ENCODE measurements around the gene DPP10. TPM values are rescaled to one million over a fixed set of nuclear protein-coding genes. Genes with fewer than 3 reads are reported as not detected.

DPP10 gene
- total RNA-seq, 1 experiment from 2014 or later = not detected

DNA sequence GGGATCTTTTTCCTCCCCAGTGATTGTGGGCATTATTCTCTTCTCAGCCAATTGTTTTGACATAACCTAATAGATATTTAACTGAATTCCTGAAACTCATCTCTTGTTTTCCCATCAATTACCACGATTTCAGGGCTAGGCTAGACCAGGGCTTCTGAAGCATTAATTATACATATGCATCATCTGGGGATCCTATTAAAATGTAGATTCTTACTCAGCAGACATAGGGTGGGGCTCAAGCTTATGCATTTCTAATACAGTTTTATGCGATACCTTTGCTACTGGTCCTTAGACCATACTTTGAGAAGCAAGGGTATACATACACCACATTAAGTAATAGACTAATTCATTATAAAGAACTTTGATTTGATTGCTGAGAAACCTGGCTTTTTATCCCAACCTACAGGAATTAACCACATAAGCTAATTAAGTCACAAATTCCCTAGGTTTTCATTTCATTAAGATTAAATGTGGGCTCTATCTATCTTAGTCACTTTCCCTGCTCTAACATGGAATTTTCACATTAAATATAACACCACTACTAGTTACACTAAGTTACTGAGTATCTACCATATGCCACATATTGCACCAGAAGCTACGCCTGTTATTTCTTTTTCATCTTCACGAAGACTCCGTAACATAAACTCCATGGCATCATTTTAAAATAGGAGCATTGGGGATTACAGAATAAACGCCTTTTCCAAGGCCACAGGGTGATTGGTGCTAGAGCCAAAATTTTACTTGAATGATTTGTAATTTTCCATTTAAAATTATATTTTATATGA, 417.5 kb downstream of the DPP10 start:
- no peak overlapping the region for H3K4me3 ChIP-seq

DNA sequence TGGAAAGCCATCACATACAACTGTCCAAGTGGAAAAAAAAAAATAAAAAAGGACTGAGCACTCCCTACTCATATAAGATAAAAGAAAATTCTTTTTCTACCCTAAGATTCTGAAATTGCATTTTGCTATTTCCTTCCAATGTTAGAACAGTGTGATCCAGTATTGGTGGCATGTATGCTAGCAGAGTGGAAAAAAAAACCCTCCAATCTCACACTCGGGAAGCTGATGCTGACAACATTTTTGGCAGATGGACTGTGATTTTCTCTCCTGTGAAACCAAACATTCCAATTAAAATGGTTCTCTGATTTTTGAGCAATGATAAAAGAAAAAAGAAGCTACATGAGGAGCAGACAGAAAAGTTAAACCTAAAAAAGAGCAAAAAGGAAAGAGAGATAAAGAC, 419.8 kb downstream of the DPP10 start:
- no peak overlapping the region for H3K27ac ChIP-seq
- H3K27me3 ChIP-seq (replicated peaks) = no peaks in the 10 kb centered on the region
- no peak overlapping the region for H3K4me3 ChIP-seq
- no peak for DNase-seq (ENCODE audit: low read depth in 1 of 2, low spot score in 2 of 2)
- H3K36me3 ChIP-seq = no peaks in the 10 kb centered on the region
- no peaks in the 10 kb centered on the region for H3K4me1 ChIP-seq (replicated peaks)
- no peaks in the 10 kb centered on the region for H3K9me3 ChIP-seq (replicated peaks)

More for the DNA sequence above, 417.5 kb downstream of the DPP10 start:
- Histone ChIP-seq H3K9me3 (replicated peaks) (no peaks in the 10 kb centered on the region), H3K36me3 (no peaks in the 10 kb centered on the region), H3K27ac (no peak overlapping the region), H3K27me3 (replicated peaks) (no peaks in the 10 kb centered on the region), H3K4me1 (replicated peaks) (no peaks in the 10 kb centered on the region)
- DNase-seq (ENCODE audit: low read depth in 1 of 2, low spot score in 2 of 2) = no peak

DNA sequence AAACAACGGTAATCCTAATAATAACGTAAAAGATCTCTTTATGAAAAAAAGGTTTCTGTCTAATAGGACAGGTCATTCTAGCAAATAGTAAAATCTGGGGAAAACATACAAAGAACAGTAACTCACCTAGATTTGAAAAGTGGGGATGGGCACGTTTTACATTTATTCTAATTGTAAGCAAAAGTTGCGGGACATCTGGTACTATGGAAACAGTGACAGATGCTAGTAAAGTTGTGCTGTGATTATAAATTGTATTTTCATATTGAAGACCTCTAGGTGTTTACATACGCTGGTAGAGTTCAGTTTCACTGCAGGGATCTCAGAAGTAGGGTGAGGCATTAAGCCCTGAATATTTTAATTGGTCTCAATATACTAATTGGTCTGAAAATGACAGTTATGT, 422.5 kb downstream of the DPP10 start:
- H3K36me3 ChIP-seq = no peaks in the 10 kb centered on the region
- DNase-seq (ENCODE audit: low read depth in 1 of 2, low spot score in 2 of 2) = no peak
- no peak overlapping the region for H3K4me3 ChIP-seq
- no peak overlapping the region for H3K27ac ChIP-seq
- no peaks in the 10 kb centered on the region for H3K9me3 ChIP-seq (replicated peaks)
- no peaks in the 10 kb centered on the region for H3K4me1 ChIP-seq (replicated peaks)
- no peaks in the 10 kb centered on the region for H3K27me3 ChIP-seq (replicated peaks)

DNA sequence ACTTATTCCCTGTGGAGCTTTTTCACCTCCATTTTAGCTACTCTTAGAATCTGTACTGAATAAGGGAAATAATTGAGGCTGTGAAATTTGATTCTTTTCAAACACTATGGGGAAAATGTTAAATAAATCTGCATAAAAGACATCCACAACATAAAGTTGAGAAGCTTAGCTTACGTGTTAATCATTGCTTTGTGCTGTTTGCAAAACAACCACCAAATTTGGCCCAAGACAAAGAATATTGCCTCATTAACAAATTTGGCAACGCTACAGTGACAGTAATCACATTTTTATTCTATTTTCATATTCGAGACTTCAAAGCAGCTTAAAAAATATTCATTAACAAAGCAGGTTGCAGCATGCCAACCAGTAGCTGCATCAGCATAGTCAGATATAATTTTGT, 437.6 kb downstream of the DPP10 start:
- Histone ChIP-seq H3K27me3 (replicated peaks) (no peaks in the 10 kb centered on the region), H3K4me1 (replicated peaks) (no peaks in the 10 kb centered on the region), H3K9me3 (replicated peaks) (no peaks in the 10 kb centered on the region), H3K4me3 (no peak overlapping the region), H3K36me3 (no peaks in the 10 kb centered on the region), H3K27ac (no peak overlapping the region)
- no peak for DNase-seq (ENCODE audit: low read depth in 1 of 2, low spot score in 2 of 2)

DNA sequence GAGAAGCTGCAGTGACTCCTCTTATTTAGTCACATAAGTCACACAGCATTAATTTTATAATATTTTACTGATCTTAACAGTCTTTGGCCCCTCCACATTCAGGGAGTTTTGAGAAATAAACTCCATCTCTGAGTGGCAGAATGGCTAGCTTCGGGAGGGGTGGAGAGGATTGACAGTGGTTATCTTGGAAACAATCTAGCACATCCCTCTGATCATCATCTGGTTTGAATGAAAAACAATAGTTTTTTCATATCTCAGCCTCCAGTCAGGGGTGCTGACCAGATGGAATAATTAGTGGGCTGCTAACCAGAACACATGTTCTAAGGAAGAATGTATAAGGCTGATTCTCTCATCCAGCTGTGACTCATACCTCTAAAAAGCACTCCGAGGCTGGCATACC, 477.5 kb downstream of the DPP10 start:
- no peaks in the 10 kb centered on the region for H3K9me3 ChIP-seq (replicated peaks)

DNA sequence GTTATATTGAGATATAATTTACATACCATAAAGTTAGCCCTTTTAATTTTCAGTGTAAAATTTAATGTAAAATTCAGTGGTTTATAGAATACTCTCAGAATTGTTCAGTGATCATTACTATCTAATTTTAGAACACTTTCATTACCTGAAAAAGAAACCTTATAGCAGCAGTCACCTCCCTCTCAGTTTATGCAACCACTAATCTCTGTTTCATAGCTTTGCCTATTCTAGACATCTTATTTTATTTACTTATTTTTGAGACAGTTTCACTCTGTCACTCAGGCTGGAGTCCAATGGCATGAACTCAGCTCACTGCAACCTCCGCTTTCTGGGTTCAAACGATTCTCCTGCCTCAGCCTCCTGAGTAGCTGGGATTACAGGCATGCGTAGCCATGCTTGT, 479.6 kb downstream of the DPP10 start:
- DNase-seq (ENCODE audit: low read depth in 1 of 2, low spot score in 2 of 2) = no peak
- no peaks in the 10 kb centered on the region for H3K4me1 ChIP-seq (replicated peaks)
- no peaks in the 10 kb centered on the region for H3K27me3 ChIP-seq (replicated peaks)
- no peaks in the 10 kb centered on the region for H3K36me3 ChIP-seq
- no peak overlapping the region for H3K27ac ChIP-seq
- no peak overlapping the region for H3K4me3 ChIP-seq
- H3K9me3 ChIP-seq (replicated peaks) = no peaks in the 10 kb centered on the region

More for the DNA sequence above, 477.5 kb downstream of the DPP10 start:
- H3K4me3 ChIP-seq = no peak overlapping the region
- H3K27me3 ChIP-seq (replicated peaks) = no peaks in the 10 kb centered on the region
- no peak overlapping the region for H3K27ac ChIP-seq
- H3K36me3 ChIP-seq = no peaks in the 10 kb centered on the region
- DNase-seq (ENCODE audit: low read depth in 1 of 2, low spot score in 2 of 2) = no peak
- H3K4me1 ChIP-seq (replicated peaks) = no peaks in the 10 kb centered on the region

DNA sequence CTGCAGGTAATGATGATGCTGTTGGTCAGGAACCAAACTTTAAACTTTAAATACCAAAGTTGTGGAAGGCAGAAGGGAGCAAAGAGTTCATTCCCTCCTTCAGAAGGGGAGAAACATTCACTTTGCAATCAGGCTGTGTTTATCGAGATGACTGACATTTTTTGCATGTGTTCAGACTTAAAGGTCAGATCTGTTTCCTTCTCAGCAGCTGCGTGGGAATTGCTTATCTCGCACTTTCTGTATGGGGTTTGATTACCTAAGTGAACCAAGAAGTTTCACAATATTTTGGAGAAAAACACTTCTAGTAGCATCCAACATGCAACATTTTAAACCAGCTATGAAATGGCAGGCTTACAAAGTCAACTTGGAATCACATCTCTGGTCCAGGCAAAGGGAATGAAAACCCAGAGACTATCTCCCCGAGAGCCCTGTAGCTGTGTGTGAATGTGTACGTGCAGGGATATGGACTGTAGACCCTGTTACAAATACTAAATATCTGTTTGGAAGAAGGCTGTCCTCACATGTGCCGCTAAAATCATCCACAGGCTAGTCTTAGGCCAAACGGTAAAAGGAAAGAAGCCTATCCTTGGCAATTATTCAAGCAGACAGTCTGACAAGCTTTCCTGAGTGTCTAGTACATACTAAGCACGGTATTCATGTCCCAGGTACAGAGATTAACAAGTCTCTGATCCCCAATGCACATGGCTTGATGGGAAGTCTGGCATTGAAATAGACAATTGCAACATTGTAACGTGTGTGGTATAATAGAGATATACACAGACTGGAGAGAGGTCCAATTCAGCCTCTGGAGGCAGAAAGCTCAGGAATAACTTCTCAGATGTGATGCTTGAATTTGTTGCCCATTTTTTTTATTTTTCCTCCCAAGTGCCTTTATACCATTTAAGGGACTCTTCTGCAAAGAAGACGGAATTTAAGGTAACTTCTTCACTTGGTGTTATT, 483.1 kb downstream of the DPP10 start:
- no peaks in the 10 kb centered on the region for H3K27me3 ChIP-seq (replicated peaks)
- no peak for DNase-seq (ENCODE audit: low read depth in 1 of 2, low spot score in 2 of 2)

DNA sequence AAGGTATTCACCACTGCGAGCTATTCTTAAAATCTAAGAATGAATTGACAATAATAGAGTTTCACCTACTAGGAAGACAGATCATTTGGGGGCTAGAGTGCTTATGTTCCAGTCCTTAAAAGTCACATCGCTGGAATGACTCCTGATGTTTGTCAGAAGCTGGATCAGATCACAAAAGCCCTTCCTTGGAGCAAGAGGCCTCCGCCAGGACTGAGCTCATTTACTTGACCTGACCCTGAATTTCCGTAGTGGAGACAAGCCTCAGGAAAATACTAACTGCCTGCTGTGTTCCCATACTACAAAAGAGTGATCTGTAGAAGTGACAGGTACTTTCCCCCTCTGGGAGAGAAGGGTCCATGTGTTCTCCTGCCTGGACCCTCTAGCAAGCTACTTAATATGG, 483.9 kb downstream of the DPP10 start:
- H3K27ac ChIP-seq = no peak overlapping the region
- no peaks in the 10 kb centered on the region for H3K36me3 ChIP-seq
- no peaks in the 10 kb centered on the region for H3K9me3 ChIP-seq (replicated peaks)
- DNase-seq (ENCODE audit: low read depth in 1 of 2, low spot score in 2 of 2) = no peak
- H3K4me3 ChIP-seq = no peak overlapping the region
- H3K4me1 ChIP-seq (replicated peaks) = no peaks in the 10 kb centered on the region
- H3K27me3 ChIP-seq (replicated peaks) = no peaks in the 10 kb centered on the region

More for the DNA sequence above, 483.1 kb downstream of the DPP10 start:
- no peak overlapping the region for H3K27ac ChIP-seq
- no peaks in the 10 kb centered on the region for H3K36me3 ChIP-seq
- no peaks in the 10 kb centered on the region for H3K9me3 ChIP-seq (replicated peaks)
- H3K4me3 ChIP-seq = no peak overlapping the region
- no peaks in the 10 kb centered on the region for H3K4me1 ChIP-seq (replicated peaks)

DNA sequence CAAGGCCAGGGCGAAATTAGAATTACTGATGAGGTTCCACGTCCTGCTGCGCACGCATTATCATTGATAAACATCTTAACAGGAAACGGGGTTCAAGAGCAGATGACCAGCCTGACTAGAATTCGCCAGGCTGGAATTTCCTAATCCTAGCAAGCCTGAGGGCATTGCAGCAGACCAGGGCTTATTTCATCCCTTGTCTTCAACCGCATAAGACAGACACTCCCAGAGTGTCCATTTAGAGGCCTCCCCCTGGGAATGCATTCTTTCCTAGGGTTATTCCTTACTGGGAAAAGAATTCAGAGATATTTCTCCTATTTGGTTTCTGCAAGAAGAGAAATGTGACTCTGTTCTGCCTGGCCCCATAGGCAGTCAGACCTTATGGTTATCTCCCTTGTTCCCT, 486.8 kb downstream of the DPP10 start:
- Histone ChIP-seq H3K27me3 (replicated peaks) (no peaks in the 10 kb centered on the region), H3K27ac (no peak overlapping the region), H3K36me3 (no peaks in the 10 kb centered on the region), H3K9me3 (replicated peaks) (no peaks in the 10 kb centered on the region), H3K4me1 (replicated peaks) (no peaks in the 10 kb centered on the region), H3K4me3 (no peak overlapping the region)
- no peak for DNase-seq (ENCODE audit: low read depth in 1 of 2, low spot score in 2 of 2)

DNA sequence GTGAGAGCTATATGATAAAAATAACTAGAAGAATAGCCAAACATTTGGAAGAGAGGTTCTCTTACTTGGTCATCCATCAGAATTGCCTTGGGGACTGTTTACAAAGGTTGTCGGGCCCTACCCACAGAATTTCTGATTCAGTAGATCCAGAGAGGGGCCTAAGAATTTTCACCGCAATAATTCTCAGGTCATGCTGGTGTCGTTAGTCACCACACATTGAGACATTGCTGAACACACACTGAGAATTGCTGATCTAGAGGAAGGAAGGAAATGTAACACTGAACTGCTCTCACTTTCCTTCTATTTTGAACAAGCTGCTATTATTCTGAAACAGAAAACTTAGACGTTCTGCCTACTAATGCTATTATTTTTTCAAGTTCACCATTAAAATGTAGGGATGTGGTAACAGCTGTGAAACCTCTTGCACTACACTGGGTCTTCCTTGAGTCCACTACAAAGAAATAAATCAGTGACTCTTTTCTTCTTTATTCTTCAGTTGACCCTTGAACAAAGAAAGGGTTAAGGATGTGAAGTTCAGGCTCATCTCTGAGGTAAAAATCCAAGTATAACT, 491.3 kb downstream of the DPP10 start:
- no peaks in the 10 kb centered on the region for H3K4me1 ChIP-seq (replicated peaks)
- H3K36me3 ChIP-seq = no peaks in the 10 kb centered on the region
- no peak overlapping the region for H3K4me3 ChIP-seq
- H3K27me3 ChIP-seq (replicated peaks) = no peaks in the 10 kb centered on the region
- no peak overlapping the region for H3K27ac ChIP-seq
- no peak for DNase-seq (ENCODE audit: low read depth in 1 of 2, low spot score in 2 of 2)
- H3K9me3 ChIP-seq (replicated peaks) = no peaks in the 10 kb centered on the region

DNA sequence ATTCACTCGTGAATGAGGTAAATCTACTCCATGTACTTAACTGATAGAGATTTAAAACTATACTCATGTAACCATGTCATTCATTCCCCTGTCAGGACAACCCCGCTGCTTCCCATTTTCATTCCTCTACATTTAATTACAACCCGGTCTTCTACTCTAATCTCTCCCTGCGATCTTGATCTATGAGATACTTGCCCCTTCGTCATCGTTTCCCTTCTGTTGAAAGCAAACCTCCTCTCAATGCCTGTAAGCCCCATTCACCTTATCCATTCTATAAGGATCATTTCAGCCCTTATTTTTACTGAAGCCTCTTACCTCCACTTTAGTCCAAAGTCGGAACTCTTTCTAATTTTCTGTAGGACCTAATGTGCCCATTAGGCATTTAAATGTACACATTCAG, 492.6 kb downstream of the DPP10 start:
- no peaks in the 10 kb centered on the region for H3K4me1 ChIP-seq (replicated peaks)
- no peaks in the 10 kb centered on the region for H3K9me3 ChIP-seq (replicated peaks)
- no peak overlapping the region for H3K4me3 ChIP-seq
- no peak for DNase-seq (ENCODE audit: low read depth in 1 of 2, low spot score in 2 of 2)
- H3K27me3 ChIP-seq (replicated peaks) = no peaks in the 10 kb centered on the region
- no peaks in the 10 kb centered on the region for H3K36me3 ChIP-seq
- H3K27ac ChIP-seq = no peak overlapping the region

DNA sequence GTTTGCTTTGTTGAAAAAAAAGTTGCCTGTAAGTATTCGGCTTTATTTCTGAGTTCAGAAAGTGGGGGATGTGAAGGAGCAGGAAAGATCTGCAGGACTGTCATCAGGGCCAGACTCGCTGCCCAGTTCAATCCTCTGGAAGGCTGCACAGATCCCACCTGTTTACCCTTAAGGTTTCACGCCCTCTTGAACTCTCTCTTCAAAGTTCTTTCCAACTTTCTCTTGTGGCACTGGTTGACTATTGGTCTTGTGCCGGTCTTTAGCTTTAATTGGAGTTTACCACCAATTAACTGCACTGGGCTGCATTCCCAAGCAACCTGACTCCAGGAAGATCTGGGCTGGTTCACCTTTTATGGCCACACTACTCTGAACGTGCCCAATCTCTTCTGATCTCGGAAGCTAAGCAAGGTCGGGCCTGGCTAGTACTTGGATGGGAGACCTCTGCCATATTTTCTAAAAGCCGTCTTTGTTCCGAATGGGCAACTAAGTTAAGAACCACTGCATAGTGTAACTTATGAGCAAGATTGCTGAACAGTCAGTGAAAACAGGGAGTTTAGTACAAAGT, 495.0 kb downstream of the DPP10 start:
- H3K4me1 ChIP-seq (replicated peaks) = no peaks in the 10 kb centered on the region
- H3K9me3 ChIP-seq (replicated peaks) = no peaks in the 10 kb centered on the region
- DNase-seq (ENCODE audit: low read depth in 1 of 2, low spot score in 2 of 2) = no peak
- no peak overlapping the region for H3K27ac ChIP-seq
- no peak overlapping the region for H3K4me3 ChIP-seq
- no peaks in the 10 kb centered on the region for H3K27me3 ChIP-seq (replicated peaks)
- H3K36me3 ChIP-seq = no peaks in the 10 kb centered on the region

DNA sequence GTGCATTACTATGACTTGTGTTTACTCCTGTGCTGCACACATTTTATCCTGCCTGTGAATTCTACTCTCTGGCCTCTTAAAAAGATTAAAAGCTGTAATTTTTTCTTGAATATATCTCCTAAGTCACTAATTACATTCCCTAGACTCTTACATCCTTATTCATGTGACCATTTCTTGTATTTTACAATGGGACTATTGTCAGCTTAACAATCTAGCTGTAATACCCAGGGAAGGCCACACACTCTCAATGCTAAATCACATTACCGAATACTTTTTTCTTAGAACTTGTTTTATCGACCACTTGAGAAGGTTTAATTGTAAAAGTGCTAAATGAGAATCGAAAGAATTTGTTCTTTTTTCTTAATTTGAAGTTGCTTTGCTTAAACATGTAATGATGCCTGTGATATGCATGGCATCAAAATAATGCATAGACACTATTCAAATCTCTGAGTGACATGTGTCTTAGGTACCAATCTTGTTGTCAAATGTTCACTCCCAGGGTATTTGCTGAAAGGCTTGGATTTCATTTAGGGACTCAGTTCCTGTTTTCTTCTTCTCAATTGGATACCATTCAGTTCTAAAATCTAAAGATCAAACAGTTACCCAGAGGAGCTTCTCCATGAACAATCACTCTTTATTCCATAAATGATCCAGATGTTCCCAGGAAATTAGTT, 498.5 kb downstream of the DPP10 start:
- Histone ChIP-seq H3K36me3 (no peaks in the 10 kb centered on the region), H3K4me1 (replicated peaks) (no peaks in the 10 kb centered on the region), H3K9me3 (replicated peaks) (no peaks in the 10 kb centered on the region), H3K4me3 (no peak overlapping the region), H3K27ac (no peak overlapping the region), H3K27me3 (replicated peaks) (no peaks in the 10 kb centered on the region)
- no peak for DNase-seq (ENCODE audit: low read depth in 1 of 2, low spot score in 2 of 2)
